Hypothalamus (tissue), 51 donors: ENCODE measurements around the gene PRKG2.
"Not testable (repeated sequence)": the region's sequence is repeated elsewhere in the genome, so short reads cannot be mapped to it uniquely, and the experiment has no call there.

Experiments used
- DNase-seq, 51 donors: peaks; one replicate each; lab custom pipeline; 2025; lab: John Stamatoyannopoulos, UW

The PRKG2 gene

GRCh38 chr4:81214881-81215868 lies at the start of gene PRKG2:
Gene PRKG2, minus strand, starts transcription at chr4:81215222. Its CDS starts 10,175 bp downstream, at chr4:81205047.
- DNase-seq: peak in 12 of 51 donors; percentile 1 to 38 (median 12)

GRCh38 chr4:81260443-81261101 lies 45.5 kb upstream of the PRKG2 start:
- peak in 1 of 51 donors; percentile 1 for DNase-seq

GRCh38 chr4:81258841-81259550 lies 44.0 kb upstream of the PRKG2 start:
- DNase-seq: no peak

- DNase-seq: no peak
Measured at GRCh38 chr4:81257816-81258215, 42.8 kb upstream of the PRKG2 start.

GRCh38 chr4:81257021-81257420 lies 42.0 kb upstream of the PRKG2 start:
- no peak for DNase-seq

- no peak for DNase-seq
Measured at GRCh38 chr4:81256059-81256970, 41.3 kb upstream of the PRKG2 start.

- DNase-seq: no peak
Measured at GRCh38 chr4:81255524-81255923, 40.5 kb upstream of the PRKG2 start.

- DNase-seq: no peak
Measured at GRCh38 chr4:81250430-81250829, 35.4 kb upstream of the PRKG2 start.

- DNase-seq: no peak
Measured at GRCh38 chr4:81245218-81246009, 30.4 kb upstream of the PRKG2 start.

GRCh38 chr4:81237791-81238190 lies 22.8 kb upstream of the PRKG2 start:
- no peak for DNase-seq

GRCh38 chr4:81235982-81236749 lies 21.1 kb upstream of the PRKG2 start:
- no peak for DNase-seq

- no peak for DNase-seq
Measured at GRCh38 chr4:81227968-81228367, 12.9 kb upstream of the PRKG2 start.

- DNase-seq: no peak
Measured at GRCh38 chr4:81227138-81227537, 12.1 kb upstream of the PRKG2 start.

- DNase-seq: no peak
Measured at GRCh38 chr4:81225252-81225651, 10.2 kb upstream of the PRKG2 start.

- DNase-seq: not testable (repeated sequence)
Measured at GRCh38 chr4:81222082-81222472, 7.1 kb upstream of the PRKG2 start.

GRCh38 chr4:81221303-81222081 lies 6.5 kb upstream of the PRKG2 start:
- no peak for DNase-seq

- DNase-seq: no peak
Measured at GRCh38 chr4:81220271-81220670, 5.2 kb upstream of the PRKG2 start.

GRCh38 chr4:81218206-81218605 lies 3.2 kb upstream of the PRKG2 start:
- DNase-seq: no peak
